ENCODE measurements around the gene SLC41A2.
"Not testable (repeated sequence)": the region's sequence is repeated elsewhere in the genome, so short reads cannot be mapped to it uniquely, and the experiment has no call there.

The SLC41A2 gene, protein sequence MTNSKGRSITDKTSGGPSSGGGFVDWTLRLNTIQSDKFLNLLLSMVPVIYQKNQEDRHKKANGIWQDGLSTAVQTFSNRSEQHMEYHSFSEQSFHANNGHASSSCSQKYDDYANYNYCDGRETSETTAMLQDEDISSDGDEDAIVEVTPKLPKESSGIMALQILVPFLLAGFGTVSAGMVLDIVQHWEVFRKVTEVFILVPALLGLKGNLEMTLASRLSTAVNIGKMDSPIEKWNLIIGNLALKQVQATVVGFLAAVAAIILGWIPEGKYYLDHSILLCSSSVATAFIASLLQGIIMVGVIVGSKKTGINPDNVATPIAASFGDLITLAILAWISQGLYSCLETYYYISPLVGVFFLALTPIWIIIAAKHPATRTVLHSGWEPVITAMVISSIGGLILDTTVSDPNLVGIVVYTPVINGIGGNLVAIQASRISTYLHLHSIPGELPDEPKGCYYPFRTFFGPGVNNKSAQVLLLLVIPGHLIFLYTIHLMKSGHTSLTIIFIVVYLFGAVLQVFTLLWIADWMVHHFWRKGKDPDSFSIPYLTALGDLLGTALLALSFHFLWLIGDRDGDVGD

DNA sequence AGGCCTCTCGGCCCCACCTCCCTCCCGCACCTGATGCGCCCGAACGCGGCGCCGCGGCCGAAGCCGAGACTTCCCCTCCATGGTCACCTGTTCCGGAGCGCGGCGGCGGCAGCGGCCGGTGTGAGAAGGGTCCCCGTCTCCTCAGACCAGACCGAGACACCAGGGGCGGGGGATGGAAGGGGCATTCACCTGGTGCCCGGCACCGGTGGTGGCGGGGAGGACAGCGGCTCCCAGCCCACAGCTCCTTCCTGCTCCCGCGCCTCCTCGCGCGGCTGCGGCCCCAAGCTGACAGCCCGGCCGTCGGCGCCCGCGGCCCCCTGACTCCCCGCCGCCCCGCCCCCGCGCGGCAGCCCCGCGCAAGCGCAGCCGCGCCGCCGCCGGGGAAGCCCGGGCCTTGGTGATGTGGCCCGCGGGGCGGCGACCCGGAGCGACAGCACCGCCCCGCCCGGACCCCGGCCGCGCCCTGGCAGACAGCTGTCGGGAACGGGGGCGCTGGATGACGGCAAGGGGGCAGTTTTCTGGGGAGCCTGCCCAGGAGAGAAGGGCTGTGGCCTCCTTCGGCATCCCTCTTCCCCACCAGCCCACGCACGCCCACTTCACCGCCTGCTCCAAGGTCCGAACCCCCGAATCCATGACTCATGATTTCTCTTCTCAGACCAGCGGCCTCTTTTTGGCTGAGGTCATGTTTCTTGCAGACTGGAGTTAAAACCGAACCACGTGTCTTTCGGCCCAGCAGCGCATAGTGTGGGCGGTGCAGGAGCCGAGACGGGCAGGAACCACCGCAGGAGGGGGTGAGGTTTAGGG, at the start of gene SLC41A2:
TSS of gene SLC41A2 (minus strand) at position 290 of the 804 bp plus-strand sequence. CDS start 29,763 bp downstream, outside the sequence.
- DNase-seq (ENCODE audit: low spot score) = peak; percentile 92

DNA sequence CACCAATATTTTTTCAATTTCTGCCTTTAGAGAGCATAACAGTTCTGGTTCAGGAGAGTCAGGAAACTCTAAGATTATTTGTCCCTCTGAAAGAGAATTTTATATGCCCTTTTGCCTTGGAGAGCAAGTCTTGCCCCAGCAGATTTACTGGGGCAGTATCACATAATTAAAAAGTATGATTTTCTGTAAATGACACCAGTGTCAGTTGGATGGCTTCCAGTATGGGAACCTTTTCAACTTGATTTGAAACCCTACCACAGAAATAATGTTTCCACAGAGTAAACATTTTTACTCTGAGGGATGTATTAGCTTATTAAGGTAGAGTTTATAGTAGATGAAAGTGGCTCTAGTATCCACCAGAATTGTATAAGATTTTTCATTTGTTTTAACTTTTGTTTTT, 43.4 kb upstream of the SLC41A2 start:
- DNase-seq (ENCODE audit: low spot score) = no peak

DNA sequence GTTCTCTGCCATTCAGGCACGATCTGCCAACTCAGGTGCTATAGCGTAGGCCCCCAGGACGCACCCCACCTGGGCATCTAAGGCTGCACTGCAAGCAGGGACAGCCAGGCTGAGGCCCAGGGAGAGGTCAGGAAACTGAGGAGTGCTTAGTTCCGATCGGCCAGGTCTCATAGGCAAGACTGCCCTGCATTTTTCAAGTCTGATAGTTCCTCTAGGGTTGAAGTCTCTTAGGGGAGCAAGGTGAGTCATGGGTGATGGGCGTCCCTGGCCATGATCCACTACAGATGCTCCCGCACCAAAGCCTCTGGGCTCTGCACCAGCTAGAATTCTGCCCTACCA, 41.2 kb upstream of the SLC41A2 start:
- no peak for DNase-seq (ENCODE audit: low spot score)

DNA sequence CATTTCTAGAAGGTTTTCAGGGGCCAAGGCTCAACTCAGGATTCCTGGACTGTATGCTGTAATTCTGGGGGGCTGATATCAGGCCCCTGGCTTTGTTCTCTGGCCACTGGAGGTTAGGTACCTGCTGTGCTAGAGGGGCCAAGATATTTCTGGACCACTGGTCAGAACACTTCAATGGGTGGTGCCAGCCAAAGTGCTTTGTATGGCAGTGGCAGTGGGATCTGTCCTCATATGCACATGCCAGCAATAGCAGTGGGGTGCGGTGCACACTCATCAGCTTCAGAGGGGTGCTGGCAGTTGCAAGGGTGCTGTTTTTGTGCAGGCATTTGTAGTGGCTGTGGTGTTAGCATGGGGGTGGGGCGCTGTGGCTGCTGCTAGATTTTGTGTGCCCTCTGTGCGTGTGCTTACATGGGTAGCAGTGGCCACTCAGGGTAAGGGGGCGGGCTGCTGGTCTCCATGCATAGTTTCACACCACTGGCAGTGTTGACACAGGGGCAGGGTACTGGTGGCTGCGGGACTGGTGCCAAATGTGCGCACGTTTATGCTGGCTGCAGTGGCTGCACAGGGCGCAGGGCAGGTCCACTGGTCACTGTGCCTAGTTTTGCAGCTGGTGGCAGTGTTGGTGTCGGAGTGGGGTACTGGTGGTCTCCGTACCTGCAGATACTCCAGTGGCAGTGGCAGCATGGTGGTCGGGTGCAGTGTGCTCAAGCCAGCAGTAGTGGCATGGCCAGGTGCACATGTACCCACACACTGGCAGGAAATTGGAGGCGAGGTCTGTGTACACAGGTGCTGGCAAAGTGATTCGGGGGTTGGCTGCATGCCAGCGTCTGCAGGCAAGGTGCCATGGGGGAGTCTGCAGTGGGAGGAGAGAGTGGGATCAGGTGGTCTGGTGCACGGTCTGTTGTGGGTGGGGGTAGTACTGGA, 40.6 kb upstream of the SLC41A2 start:
- DNase-seq (ENCODE audit: low spot score) = no peak

DNA sequence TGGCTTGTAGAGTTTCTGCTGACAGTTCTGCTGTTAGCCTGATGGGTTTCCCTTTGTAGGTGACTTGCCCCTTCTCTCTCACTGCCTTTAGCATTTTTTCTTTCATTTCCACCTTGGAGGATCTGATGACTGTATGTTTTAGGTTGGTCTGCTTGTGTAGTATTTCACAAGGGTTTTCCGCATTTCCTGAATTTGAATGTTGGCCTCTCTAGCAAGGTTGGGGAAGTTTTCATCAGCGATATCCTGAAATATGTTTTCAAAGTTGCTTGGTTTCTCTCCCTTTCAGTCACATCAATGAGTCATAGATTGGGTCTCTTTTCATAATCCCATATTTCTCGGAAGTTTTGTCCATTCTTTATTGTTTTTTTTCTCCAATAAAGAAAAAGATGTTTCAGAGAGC, 39.5 kb upstream of the SLC41A2 start:
- no peak for DNase-seq (ENCODE audit: low spot score)

DNA sequence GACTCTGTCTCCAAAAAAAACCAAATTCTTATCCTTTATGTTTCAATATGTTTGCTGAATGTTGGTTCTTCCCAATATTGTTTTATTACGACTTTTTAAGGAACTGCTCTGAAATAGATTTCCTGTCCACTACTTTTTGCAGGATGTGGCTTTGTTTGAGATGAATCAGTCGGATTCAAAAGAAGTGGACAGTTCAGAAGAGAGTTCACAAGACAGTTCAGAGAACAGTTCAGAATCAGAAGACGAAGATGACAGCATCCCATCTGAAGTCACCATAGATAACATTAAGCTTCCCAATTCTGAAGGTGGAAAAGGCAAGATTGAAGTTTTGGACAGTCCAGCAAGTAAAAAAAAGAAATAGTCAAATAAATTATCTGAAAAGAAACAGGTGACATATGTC, 36.2 kb upstream of the SLC41A2 start:
- DNase-seq (ENCODE audit: low spot score) = no peak

DNA sequence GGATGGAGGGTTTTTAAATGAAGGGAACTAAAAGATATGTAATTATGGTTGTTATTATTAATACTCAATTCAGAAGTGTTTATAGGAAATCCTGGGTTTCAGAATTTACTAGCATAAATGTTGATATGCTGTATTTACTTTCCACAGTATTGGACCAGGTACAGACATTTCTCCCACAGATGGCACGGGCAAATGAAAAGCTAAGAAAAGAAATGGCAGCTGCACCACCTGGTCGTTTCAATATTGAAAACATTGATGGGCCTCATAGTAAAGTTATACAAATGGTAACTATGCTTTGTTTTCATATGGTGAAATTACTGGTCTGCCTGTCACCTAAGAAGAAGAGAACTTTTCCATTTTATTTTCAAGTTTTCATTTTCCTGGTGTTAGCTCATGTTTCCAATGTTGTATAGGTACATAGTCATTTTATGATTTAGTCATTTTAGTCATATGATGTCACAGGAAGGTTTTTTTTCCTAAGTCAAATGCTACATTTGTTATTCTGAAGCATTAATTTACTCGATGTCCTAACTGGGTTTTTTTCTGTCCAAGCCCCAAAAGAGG, 33.6 kb upstream of the SLC41A2 start:
- no peak for DNase-seq (ENCODE audit: low spot score)

DNA sequence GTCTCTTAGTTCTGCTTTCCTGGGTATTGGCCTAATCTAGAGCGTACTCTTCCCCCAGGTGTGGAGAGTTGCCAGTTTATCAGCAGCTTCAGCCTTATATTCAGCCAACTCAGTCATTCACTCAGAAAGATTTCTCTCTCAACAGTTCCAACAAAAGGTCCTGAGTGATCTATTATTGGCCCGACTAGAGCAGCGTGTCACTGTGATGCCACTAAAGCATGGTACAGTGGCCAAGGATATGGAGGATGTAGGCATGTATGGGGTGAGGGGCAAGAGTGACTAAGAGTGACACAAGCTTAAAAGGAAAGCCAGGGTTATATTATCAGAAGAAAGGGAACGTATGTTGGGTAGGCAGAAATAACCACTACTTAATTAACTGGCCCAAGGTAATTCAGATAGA, 32.9 kb upstream of the SLC41A2 start:
- no peak for DNase-seq (ENCODE audit: low spot score)

DNA sequence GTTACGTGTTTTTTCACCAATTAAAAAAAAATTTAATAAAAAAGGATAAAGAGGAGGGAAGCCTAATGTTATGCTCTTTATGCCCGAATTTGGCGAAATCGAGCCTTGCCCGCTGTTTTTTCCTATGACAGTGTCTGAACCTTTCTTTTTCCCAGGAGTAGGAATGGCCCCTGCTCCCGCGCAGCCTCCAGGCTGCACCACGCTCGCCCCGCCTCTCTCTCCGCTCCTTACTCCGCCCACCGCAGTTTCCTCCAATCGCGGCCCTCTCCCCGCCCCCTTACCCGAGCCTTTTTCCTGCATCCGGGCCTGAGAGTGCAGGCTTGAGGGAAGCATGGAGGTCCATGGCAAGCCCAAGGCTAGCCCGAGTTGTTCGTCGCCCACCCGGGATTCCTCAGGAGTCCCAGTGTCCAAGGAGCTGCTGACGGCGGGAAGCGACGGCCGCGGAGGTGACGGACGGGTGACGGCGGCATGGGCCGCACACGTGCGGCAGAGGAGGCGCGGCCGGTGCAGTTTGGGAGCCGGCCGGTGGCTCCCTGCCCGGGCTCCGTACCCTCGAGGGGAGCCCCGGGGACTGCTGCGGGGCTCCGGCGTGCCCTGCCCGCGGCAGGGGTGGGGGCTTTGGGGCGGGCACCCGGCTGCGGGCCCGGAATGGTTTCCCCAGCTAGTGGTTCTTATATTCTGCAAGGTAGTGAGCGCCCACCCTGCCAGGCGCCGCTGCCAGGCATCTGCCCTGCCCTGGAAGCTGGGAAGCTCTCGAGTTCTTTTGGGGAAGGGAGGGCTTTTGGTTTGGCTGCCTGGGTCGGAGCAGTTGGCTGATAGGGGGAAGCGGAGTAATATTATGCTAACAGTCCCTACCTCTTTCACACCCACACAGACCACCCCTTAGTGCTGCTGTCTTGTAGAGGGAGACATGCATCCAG, 28.2 kb upstream of the SLC41A2 start, which contains the start of gene NOPCHAP1:
TSS of gene NOPCHAP1 (plus strand) at position 295 of the 920 bp plus-strand sequence. CDS start at position 332, 37 bp downstream.
- DNase-seq (ENCODE audit: low spot score) = peak; percentile 90

DNA sequence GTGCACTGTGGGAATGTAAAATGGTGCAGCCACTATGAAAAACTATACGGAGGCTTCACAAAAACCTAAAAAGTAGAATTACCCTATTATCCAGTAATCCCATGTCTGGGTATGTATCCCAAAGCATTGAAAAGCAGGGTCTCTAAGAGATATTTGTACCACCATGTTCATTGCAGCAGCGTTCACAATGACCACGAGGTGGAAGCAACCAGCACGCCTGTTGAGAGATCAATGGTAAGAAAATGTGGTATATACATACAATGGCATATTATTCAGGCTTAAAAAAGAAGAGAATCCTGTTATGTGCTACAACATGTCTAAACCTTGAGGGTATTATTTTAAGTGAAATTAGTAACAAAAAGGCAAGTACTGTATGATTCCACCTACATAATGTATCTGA, 27.1 kb upstream of the SLC41A2 start:
- DNase-seq (ENCODE audit: low spot score) = no peak

DNA sequence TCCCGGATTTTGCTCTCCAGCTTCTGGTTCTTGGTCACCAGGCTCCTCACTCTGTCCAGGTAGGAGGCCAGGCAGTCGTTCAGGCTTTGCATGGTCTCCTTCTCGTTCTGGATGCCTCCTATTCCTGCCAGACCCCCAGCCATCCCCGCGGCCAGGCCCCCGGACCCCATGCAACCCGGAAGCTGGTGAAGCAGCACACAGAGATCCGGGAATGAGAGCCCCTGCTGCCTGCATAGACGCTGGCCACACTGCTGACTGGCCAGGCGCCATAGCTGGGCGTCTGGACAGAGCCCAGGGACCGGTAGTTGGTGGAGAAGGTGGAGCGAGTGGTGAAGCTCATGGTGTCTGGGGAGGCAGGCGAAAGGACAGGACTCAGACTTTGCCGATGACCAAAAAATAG, 19.6 kb upstream of the SLC41A2 start:
- DNase-seq (ENCODE audit: low spot score) = not testable (repeated sequence)

DNA sequence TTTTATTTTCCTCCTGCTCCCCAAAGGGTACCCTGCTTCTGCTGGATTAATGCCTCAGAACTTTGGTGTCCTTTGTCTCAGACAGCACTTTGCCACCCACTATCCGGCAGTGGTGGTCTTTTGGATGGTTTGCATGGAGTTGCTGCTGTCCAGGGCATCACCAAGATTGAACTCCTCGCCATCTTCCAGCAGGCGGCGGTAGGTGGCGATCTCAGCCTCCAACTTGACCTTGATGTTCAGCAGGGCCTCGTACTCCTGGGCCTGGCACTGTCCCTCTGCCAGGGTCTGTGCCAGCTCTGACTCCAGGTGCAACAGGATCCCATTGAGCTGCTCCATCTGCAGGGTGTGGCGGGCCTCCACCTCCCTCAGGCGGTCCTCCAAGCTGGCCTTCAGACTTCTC, 18.6 kb upstream of the SLC41A2 start:
- no peak for DNase-seq (ENCODE audit: low spot score)

DNA sequence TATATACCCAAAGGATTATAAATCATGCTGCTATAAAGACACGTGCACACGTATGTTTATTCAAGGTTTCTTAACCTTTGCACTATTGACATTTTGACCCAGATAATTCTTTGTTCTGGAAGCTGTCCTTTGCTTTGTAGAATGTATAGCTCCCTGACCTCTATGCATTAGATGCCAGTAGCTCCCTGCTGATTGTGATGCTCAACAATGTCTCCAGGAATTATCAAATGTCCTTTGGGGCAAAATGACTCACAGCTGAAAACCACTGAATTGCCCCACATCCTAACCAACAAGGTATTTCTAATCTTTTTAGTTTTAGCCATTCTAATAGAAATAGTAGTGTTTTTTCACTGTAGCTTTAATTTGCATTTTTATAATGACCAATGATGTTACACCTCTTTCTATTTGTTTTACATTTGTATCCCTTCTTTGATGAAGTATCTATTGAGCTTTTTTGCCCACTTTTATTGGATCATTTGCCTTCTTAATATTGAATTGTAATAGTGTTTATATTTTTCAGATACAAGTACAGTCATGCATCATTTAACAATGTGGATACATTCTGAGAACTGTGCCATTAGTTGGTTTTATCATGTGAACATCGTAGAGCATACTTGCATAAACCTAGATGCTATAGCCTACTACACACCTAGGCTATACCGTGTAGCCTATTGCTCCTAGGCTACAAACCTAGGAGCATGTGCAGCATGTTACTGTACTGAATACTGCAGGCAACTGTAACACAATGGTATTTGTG, 17.7 kb upstream of the SLC41A2 start:
- no peak for DNase-seq (ENCODE audit: low spot score)

DNA sequence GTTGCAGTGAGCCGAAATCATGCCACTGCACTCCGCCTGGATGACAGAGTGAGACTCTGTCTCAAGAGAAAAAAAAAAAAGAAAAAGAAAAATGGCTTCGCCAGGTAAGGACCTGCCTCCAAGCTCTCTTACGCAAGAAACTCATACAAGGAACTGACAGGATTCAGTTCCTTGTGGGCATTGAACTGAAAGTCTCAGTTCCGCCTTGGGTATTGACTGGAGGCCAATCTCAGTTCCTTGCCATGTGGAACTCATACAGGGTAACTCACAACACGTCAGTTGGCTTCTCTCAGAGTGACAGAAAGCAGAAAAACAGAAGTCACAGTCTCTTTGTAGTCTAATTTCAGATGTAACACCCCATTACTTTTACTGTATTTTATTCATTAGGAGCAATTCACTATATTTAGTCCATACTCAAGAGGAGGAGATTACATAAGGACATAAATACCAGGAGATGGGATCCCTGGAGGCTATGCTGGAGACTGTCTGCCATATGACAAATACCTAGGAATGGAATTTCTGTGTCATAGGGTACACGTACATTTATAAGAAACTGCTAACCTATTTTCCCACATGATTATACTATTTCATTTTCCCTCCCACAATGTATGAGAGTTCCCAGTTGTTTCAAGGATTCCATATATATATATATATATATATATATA, 16.7 kb upstream of the SLC41A2 start:
- peak; percentile 80 for DNase-seq (ENCODE audit: low spot score)

DNA sequence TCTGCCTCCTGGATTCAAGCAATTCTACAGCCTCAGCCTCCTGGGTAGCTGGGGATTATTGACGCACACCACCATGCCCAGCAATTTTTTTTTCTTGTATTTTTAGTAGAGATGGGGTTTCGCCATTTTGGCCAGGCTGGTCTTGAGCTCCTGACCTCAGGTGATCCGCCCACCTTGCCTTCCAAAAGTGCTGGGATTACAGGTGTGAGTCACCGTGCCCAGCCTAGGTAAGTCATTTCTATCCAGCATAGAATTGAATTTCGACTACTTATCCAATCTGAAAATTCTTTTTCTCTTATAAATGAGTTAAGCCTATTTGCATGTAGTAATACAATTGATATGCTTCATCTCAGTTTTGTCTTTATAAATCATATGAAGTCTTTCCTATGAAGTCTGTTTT, 15.2 kb upstream of the SLC41A2 start:
- no peak for DNase-seq (ENCODE audit: low spot score)

DNA sequence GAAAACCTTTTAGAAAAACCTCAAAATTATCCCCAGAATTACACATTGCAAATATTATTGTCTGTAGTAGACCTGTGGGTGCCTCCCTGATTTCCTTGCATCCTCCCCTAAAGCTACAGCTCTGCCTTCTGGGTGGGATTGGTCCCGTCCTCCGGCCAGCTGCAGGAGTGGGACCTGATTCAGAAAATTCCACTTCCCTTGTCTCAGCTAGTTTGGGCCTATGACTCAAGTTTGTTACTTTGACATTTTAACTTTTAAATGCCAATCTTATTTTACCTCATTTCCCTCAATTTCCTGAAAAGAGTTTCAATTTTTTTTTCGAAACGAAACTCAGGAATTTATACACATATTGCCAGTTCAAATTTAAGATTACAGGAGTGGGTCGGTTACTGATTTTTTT, 13.2 kb upstream of the SLC41A2 start:
- no peak for DNase-seq (ENCODE audit: low spot score)

DNA sequence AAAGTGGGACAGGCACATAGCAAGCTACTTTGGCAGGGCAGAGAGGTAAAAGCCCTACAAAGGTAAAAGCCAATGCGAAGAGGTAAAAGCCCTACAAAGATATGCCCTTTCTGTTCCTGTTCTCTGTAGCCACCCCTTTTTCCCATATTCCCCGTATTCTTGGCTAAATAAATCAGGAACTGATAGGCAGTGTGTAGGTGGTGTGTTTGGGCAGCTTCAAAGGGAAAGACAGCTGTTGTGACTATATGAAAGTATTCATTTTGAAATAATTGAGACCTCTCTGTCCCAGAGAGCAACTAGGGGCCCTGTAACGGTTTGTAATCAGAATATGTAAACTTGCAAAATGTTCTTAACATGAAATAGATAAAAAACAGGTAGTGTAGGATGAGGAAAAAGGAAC, 11.3 kb upstream of the SLC41A2 start:
- no peak for DNase-seq (ENCODE audit: low spot score)

DNA sequence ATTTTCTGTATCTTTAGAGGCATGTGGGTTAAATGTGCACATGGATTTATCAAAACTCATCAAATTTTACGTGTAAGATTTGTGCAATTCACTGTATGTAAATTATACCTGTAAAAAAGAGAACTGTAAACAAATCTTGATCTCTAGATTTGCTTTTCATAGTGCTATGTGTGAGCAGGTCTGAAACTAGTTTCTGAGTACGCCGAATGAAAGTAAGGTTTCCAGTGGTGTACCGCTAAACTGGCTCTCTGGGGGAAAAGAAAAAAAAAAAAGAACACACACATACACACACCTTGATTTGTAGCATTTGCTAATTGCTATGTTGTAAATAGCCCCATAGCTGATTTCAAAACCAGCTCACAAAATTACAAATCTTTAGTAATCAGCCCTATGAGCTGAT, 8.6 kb upstream of the SLC41A2 start:
- DNase-seq (ENCODE audit: low spot score) = peak; percentile 39

DNA sequence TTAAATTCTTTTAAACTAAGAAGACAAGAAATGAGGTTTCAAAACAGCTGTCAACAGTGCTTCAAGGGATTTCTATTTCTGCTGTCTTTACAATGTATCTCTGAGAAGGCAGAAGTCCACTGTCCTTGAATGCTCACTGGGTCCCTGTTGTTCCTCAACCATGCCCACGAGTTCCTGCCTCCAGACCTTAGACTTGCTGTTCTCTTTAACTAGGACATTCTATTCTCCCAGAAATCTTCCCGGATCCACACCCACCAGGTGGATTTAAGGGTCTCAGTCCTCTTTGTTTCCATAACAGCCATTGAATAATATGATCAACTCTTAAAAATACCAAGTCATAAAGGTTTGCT, 6.7 kb upstream of the SLC41A2 start:
- no peak for DNase-seq (ENCODE audit: low spot score)
